CD8-positive, alpha-beta memory T cell (primary cell): ENCODE measurements around the gene ATAD3C. TPM values are rescaled to one million over a fixed set of nuclear protein-coding genes. Genes with fewer than 3 reads are reported as not detected.
"Not testable (repeated sequence)": the region's sequence is repeated elsewhere in the genome, so short reads cannot be mapped to it uniquely, and the experiment has no call there.

Experiments used
- CTCF ChIA-PET: fragments of 350-600 bp; sonication (Branson Sonifier 250); formaldehyde crosslinking; loops from one replicate; lab custom pipeline; 2021; ENCODE audit warnings: antibody characterized with exemption; lab: Charles Lee
- POLR2A ChIA-PET: fragments of 350-600 bp; sonication (Branson Sonifier 250); formaldehyde crosslinking; loops from one replicate; lab custom pipeline; 2021; ENCODE audit warnings: antibody characterized with exemption; lab: Charles Lee
- DNase-seq, 5 donors: peaks; one replicate each; pipeline versions ENCODE4 v3.0.0 to v3.0.0-alpha.2; 2020 to 2022; ENCODE audit warnings: mixed read lengths in 1 of 5
- H3K27ac ChIP-seq: one replicate; pipeline ENCODE4 v1.7.0; 2013; ENCODE audit warnings: low read depth, mild to moderate bottlenecking, low read length, moderate library complexity
- H3K27me3 ChIP-seq: 2 replicates; pipeline ENCODE4 v1.7.0; 2013; ENCODE audit warnings: low read length, mild to moderate bottlenecking; ENCODE audit not compliant: insufficient read depth, poor library complexity, severe bottlenecking
- H3K36me3 ChIP-seq: 2 replicates; pipeline ENCODE4 v1.7.0; 2013; ENCODE audit warnings: mild to moderate bottlenecking, low read length, moderate library complexity; ENCODE audit not compliant: insufficient read depth
- H3K4me1 ChIP-seq: 2 replicates; pipeline ENCODE4 v1.7.0; 2013; ENCODE audit warnings: mild to moderate bottlenecking, low read length, moderate library complexity; ENCODE audit not compliant: insufficient read depth
- H3K4me3 ChIP-seq: 2 replicates; pipeline ENCODE4 v1.7.0; 2013; ENCODE audit warnings: mild to moderate bottlenecking, low read length
- H3K9me3 ChIP-seq: 2 replicates; pipeline ENCODE4 v1.7.0; 2013; ENCODE audit warnings: mild to moderate bottlenecking, low read length
- H3K27ac Mint-ChIP-seq, 8 donors: one replicate each; pipeline ENCODE4 v1.8.0; 2020 to 2021; ENCODE audit warnings: mixed read lengths in 8 of 8, mild to moderate bottlenecking in 6 of 8, inconsistent platforms in 3 of 8, moderate library complexity in 3 of 8
- H3K27me3 Mint-ChIP-seq, 2 donors: one replicate each; pipeline ENCODE4 v1.8.0; 2020 to 2021; ENCODE audit warnings: mixed read lengths in 2 of 2, mild to moderate bottlenecking in 1 of 2, moderate library complexity in 1 of 2
- H3K36me3 Mint-ChIP-seq, 3 donors: one replicate each; pipeline ENCODE4 v1.8.0; 2020 to 2021; ENCODE audit warnings: mixed read lengths in 3 of 3, inconsistent platforms in 1 of 3, mild to moderate bottlenecking in 1 of 3
- H3K4me1 Mint-ChIP-seq, 3 donors: one replicate each; pipeline ENCODE4 v1.8.0; 2020 to 2021; ENCODE audit warnings: mixed read lengths in 3 of 3, inconsistent platforms in 1 of 3, mild to moderate bottlenecking in 1 of 3
- H3K4me3 Mint-ChIP-seq, 7 donors: one replicate each; pipeline ENCODE4 v1.8.0; 2020 to 2021; ENCODE audit warnings: mixed read lengths in 7 of 7, mild to moderate bottlenecking in 6 of 7, moderate library complexity in 4 of 7, inconsistent platforms in 2 of 7
- H3K9me3 Mint-ChIP-seq, 5 donors: one replicate each; pipeline ENCODE4 v1.8.0; 2020 to 2022; ENCODE audit warnings: mixed read lengths in 5 of 5, mild to moderate bottlenecking in 3 of 5, moderate library complexity in 2 of 5, inconsistent platforms in 1 of 5
- polyA plus RNA-seq: library from polyadenylated mRNA; unstranded; fragments of 300-500 nt; fragmentation: Illumina TruSeq; gene quantifications from one replicate; pipeline ENCODE4 v1.2.3, GENCODE V29; 2021
- total RNA-seq, 2 experiments: library from RNA; stranded (reverse); gene quantifications; one replicate each; pipeline ENCODE4 v1.2.3, GENCODE V29; 2021

ATAD3C gene
- total RNA-seq (1 to 10 TPM in 1 of 2 experiments, under 1 TPM in 1; 0.53 to 1.9 TPM), polyA plus RNA-seq (4.3 TPM)

- H3K36me3 Mint-ChIP-seq = no peaks in the 10 kb centered on the region
- H3K4me3 ChIP-seq = no peak within 1 kb of the TSS
- H3K4me1 Mint-ChIP-seq = no peaks in the 10 kb centered on the region
- no peaks in the 10 kb centered on the region for H3K27me3 ChIP-seq
- H3K36me3 ChIP-seq = no peaks in the 10 kb centered on the region
- ChIA-PET POLR2A (no interaction called here), CTCF (no interaction called here)
- no peaks in the 10 kb centered on the region for H3K9me3 ChIP-seq
- H3K4me3 Mint-ChIP-seq = no peak within 1 kb of the TSS
- DNase-seq = no peak
- H3K27ac Mint-ChIP-seq = no peak within 1 kb of the TSS
- no peak within 1 kb of the TSS for H3K27ac ChIP-seq
- H3K4me1 ChIP-seq = no peaks in the 10 kb centered on the region
- no peaks in the 10 kb centered on the region for H3K9me3 Mint-ChIP-seq
- peaks cover 0 to 1% of the 10 kb centered on the region in 2 donors for H3K27me3 Mint-ChIP-seq
Measured at GRCh38 chr1:1449099-1449739, at the start of gene ATAD3C. Gene ATAD3C (plus strand): TSS chr1:1449689. CDS start chr1:1450684, 995 bp downstream.

GRCh38 chr1:1399872-1400575, 49.5 kb upstream of the ATAD3C start:
- ChIA-PET CTCF (interaction anchor here (0.7 to 3.0 kb wide), 10 partner anchors 7 to 104 kb away, joined by 3 to 21 read pairs (median 4); partner anchors contain the start of genes AURKAIP1 and MRPL20), POLR2A (interaction anchor here (0.6 to 3.8 kb wide), 8 partner anchors 8 to 624 kb away, joined by 3 to 48 read pairs (median 4); partner anchors contain the start of genes AURKAIP1, MRPL20 and MXRA8)
- H3K27ac Mint-ChIP-seq = peak overlapping the region; percentile 84 to 97 (median 92)
- DNase-seq = no peak
- H3K9me3 Mint-ChIP-seq = no peaks in the 10 kb centered on the region
- peaks cover 0 to 5% of the 10 kb centered on the region in 2 donors for H3K27me3 Mint-ChIP-seq
- Histone ChIP-seq H3K4me3 (peak overlapping the region; percentile 94), H3K4me1 (peaks cover 37% of the 10 kb centered on the region), H3K27me3 (no peaks in the 10 kb centered on the region), H3K36me3 (peaks cover 57% of the 10 kb centered on the region), H3K9me3 (no peaks in the 10 kb centered on the region), H3K27ac (peak overlapping the region; percentile 89)
- H3K4me3 Mint-ChIP-seq = peak overlapping the region; percentile 88 to 97 (median 90)
- peaks cover 34 to 58% (median 40%) of the 10 kb centered on the region in 3 donors for H3K4me1 Mint-ChIP-seq
- peaks cover 5 to 81% (median 14%) of the 10 kb centered on the region in 3 donors for H3K36me3 Mint-ChIP-seq

- no peak for DNase-seq
- ChIA-PET CTCF (interaction anchor here (1.1 to 3.0 kb wide), 4 partner anchors 20 to 41 kb away, joined by 3 to 21 read pairs (median 9); partner anchors contain the start of gene AURKAIP1), POLR2A (interaction anchor here (0.6 to 3.8 kb wide), 3 partner anchors 15 to 623 kb away, joined by 3 to 48 read pairs (median 5); partner anchors contain the start of gene AURKAIP1)
- peak overlapping the region; percentile 94 for H3K4me3 ChIP-seq
- peak overlapping the region; percentile 84 to 97 (median 92) for H3K27ac Mint-ChIP-seq
- no peaks in the 10 kb centered on the region for H3K27me3 ChIP-seq
- H3K4me3 Mint-ChIP-seq = peak overlapping the region; percentile 88 to 97 (median 90)
- H3K9me3 Mint-ChIP-seq = no peaks in the 10 kb centered on the region
- H3K27me3 Mint-ChIP-seq = peaks cover 0 to 5% of the 10 kb centered on the region in 2 donors
- H3K4me1 ChIP-seq = peaks cover 45% of the 10 kb centered on the region
- H3K36me3 Mint-ChIP-seq = peaks cover 0 to 81% (median 10%) of the 10 kb centered on the region in 3 donors
- peaks cover 58% of the 10 kb centered on the region for H3K36me3 ChIP-seq
- H3K4me1 Mint-ChIP-seq = peaks cover 30 to 56% (median 40%) of the 10 kb centered on the region in 3 donors
- H3K9me3 ChIP-seq = no peaks in the 10 kb centered on the region
- peak overlapping the region; percentile 89 for H3K27ac ChIP-seq
Measured at GRCh38 chr1:1400576-1401456, 48.7 kb upstream of the ATAD3C start.

GRCh38 chr1:1401457-1402010, 48.0 kb upstream of the ATAD3C start:
- Mint-ChIP-seq H3K4me1 (peaks cover 35 to 63% (median 46%) of the 10 kb centered on the region in 3 donors), H3K4me3 (peak overlapping the region; percentile 5 to 97 (median 68)), H3K27me3 (peaks cover 0 to 5% of the 10 kb centered on the region in 2 donors), H3K27ac (peak overlapping the region; percentile 63 to 97 (median 82)), H3K36me3 (peaks cover 0 to 85% (median 10%) of the 10 kb centered on the region in 3 donors), H3K9me3 (no peaks in the 10 kb centered on the region)
- ChIA-PET CTCF (interaction anchor here (1.4 kb wide), 1 partner anchor 26 kb away, joined by 5 read pairs; the partner anchor contains the start of gene AURKAIP1), POLR2A (no interaction called here)
- Histone ChIP-seq H3K9me3 (no peaks in the 10 kb centered on the region), H3K4me1 (peaks cover 52% of the 10 kb centered on the region), H3K4me3 (no peak overlapping the region), H3K27me3 (no peaks in the 10 kb centered on the region), H3K27ac (no peak overlapping the region), H3K36me3 (peaks cover 63% of the 10 kb centered on the region)
- DNase-seq = no peak

- H3K4me1 Mint-ChIP-seq = peaks cover 38 to 65% (median 46%) of the 10 kb centered on the region in 3 donors
- H3K4me3 Mint-ChIP-seq = peak overlapping the region in 5 of 7 donors; percentile 45 to 97 (median 68)
- Histone ChIP-seq H3K4me1 (peaks cover 49% of the 10 kb centered on the region), H3K9me3 (no peaks in the 10 kb centered on the region), H3K27me3 (no peaks in the 10 kb centered on the region), H3K36me3 (peaks cover 59% of the 10 kb centered on the region), H3K4me3 (no peak overlapping the region), H3K27ac (no peak overlapping the region)
- POLR2A ChIA-PET = interaction anchor here (1.0 kb wide), 1 partner anchor 27 kb away, joined by 3 read pairs; the partner anchor contains the start of gene AURKAIP1
- peaks cover 0 to 5% of the 10 kb centered on the region in 2 donors for H3K27me3 Mint-ChIP-seq
- H3K27ac Mint-ChIP-seq = peak overlapping the region in 6 of 8 donors; percentile 61 to 97 (median 82)
- CTCF ChIA-PET = interaction anchor here (0.7 to 1.4 kb wide), 4 partner anchors 9 to 38 kb away, joined by 3 to 5 read pairs (median 3); partner anchors contain the start of gene AURKAIP1
- no peaks in the 10 kb centered on the region for H3K9me3 Mint-ChIP-seq
- peaks cover 0 to 85% (median 10%) of the 10 kb centered on the region in 3 donors for H3K36me3 Mint-ChIP-seq
- no peak for DNase-seq
Measured at GRCh38 chr1:1402072-1402900, 47.2 kb upstream of the ATAD3C start.

GRCh38 chr1:1402901-1403392, 46.5 kb upstream of the ATAD3C start:
- H3K9me3 ChIP-seq, H3K27me3 ChIP-seq, H3K4me3 ChIP-seq, H3K27me3 Mint-ChIP-seq, H3K27ac ChIP-seq, DNase-seq, H3K9me3 Mint-ChIP-seq: not testable (repeated sequence)
- CTCF ChIA-PET = interaction anchor here (0.8 to 1.4 kb wide), 3 partner anchors 12 to 38 kb away, joined by 3 to 5 read pairs (median 3); partner anchors contain the start of gene AURKAIP1
- Mint-ChIP-seq H3K36me3 (peaks cover 0 to 81% (median 10%) of the 10 kb centered on the region in 3 donors), H3K27ac (peak overlapping the region in 4 of 8 donors; percentile 2 to 97 (median 45)), H3K4me3 (peak overlapping the region in 4 of 7 donors; percentile 15 to 97 (median 38)), H3K4me1 (peaks cover 34 to 62% (median 44%) of the 10 kb centered on the region in 3 donors)
- H3K36me3 ChIP-seq = peaks cover 53% of the 10 kb centered on the region
- peaks cover 44% of the 10 kb centered on the region for H3K4me1 ChIP-seq
- POLR2A ChIA-PET = interaction anchor here (1.0 kb wide), 1 partner anchor 28 kb away, joined by 3 read pairs; the partner anchor contains the start of gene AURKAIP1
